Stimulated activated CD4-positive, alpha-beta T cell treated with anti-CD3 and anti-CD28 coated beads, Interleukin-15, amount 100 ng/mL, for 24 hours (primary cell): ENCODE measurements around the gene CPTP.

Source experiments
- DNase-seq: peaks from one replicate; pipeline ENCODE4 v3.0.0-alpha.2; 2020

The CPTP gene

DNA sequence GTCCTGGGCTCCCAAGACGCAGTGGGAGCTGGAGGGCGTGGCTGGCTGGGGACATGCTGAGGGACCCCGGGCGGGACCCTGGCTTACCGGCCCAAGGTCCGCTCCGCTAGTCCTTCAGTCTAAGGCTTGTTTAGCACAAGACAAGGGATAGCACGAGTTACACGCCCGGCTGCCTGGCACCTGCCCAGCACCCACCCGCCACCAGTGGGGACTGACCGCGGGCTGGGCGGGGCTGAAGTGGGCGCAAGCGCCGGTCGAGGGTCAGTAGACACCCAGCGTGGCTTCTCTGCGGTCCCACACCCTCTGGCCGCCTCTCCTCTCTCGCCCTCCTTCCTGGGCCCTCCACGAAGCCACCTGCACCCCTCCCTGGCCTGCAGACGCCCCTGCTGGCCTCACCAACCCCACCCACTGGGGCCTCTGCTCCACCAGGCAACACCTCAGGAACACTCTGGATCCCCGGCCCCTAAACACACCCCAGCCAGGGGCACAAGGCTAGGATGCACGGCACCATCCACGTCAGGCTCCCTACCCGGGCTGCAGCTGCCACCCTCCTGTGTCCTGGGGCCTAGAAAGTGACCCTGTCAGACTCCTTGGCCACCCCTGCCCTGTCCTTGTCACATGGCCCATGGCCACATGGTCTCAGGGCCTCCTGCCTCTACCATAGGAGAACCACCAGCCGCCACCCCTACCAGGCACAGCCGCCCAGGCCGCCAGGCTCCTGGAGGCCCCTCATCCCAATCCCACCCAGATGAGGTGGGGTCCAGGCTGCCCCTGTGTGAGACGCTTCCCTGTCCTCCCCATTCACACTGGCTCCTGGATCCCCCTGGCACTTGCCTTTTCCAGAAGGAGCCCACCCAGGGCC lies 12.6 kb downstream of the CPTP start:
- no peak for DNase-seq

DNA sequence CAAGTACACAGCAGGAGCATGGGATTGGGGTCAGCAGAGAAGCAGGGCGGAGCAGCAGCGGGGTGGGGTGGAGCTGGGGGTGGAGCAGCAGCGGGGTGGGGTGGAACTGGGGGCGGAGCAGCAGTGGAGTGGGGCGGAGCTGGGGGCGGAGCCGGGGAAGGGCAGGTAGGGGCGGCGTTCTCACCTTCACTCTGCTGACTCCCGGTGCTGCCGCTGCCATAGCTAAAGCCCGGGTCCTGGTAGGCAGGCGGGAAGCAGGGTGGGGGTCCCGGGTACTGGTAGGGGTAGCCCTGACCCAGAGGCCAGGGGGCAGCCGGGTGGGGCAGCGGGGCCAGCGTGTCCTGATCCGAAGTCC lies 13.2 kb downstream of the CPTP start:
- DNase-seq = peak; percentile 55

DNA sequence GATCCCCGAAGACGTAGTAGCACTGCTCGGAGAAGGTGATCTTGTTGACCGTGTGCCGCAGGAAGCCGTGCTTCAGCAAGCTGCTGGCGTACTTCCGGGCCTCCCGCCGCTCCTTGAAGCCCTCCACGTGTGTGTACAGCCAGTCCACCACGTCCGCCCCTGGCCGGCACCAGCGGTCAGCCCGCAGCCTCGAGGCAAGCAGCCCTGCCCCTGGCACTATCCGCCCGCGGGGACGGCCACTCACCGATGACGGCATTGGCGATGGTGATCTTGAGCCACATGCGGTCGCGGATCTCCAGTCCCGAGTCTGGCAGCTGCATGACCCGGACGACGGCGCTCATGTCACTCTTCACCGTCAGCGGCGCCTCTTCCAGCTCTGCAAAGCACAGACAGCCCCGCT lies 13.7 kb downstream of the CPTP start:
- no peak for DNase-seq

DNA sequence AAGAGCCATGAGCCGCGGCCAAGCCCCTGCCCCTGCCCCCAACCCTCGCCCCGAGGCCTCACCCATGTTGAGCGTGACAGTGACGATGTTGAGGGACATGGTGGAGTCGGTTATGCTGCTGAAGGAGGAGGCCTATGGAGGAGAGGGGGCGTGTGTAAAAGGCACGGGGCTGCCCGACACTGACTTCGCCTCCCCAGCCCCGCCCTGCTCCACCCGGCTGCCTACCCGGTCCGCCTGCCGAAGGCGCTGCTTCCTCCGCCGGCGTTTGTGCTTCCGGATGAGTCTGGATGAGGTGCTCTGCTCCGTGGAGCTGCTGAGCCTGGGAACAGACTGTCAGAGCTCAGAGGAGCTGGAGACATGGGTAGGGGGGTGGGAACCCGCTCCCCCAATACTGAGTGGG lies 15.6 kb downstream of the CPTP start:
- no peak for DNase-seq

DNA sequence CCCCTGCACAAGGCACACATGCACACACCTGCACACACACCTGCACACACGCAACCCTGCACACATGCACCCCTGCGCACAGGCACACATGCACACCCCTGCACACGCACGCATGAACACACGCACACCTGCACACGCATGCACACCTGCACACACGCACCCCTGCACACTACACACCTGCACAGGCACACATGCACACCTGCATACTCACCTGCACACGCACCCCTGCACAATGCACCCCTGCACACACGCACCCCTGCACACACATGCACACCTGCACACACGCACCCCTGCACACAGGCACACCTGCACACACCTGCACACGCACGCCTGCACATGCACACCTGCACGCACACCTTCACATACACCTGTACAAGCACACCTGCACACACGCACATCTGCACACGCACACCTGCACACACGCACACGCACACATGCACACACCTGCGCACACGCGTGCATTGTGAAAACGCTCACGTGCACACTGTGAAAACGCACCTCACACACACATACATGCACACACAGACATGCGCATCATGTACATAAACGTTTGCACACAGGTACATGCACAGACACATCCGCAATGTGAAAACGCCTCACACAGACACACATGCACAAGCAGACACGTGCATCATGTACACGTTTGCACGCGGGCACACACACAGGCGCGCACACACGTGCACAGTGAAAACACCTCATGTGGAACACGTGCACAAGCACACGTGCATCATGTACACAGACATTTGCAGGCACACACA lies 16.4 kb downstream of the CPTP start:
- DNase-seq = no peak

DNA sequence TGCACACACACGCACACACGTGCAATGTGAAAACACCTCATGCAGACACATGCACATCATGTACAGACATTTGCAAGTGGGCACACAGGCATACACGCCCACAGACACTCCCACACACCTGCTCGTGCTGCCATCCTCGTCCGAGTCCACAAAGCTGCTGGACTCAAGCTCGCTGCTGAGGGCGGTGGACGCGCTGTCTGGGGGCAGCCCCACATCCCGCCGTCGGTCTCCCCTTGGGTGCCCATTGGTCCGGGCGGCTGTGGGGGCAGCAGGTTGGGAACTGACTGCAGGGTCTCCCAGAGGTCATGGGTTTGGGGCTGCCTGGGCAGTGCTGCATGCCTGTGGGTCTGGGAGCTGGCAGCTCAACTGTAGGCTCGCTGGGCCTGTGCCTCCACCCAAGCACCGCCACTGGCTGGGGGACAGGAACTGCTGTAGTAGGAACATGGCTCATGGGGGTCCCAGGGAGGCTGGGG lies 17.0 kb downstream of the CPTP start:
- DNase-seq = no peak

DNA sequence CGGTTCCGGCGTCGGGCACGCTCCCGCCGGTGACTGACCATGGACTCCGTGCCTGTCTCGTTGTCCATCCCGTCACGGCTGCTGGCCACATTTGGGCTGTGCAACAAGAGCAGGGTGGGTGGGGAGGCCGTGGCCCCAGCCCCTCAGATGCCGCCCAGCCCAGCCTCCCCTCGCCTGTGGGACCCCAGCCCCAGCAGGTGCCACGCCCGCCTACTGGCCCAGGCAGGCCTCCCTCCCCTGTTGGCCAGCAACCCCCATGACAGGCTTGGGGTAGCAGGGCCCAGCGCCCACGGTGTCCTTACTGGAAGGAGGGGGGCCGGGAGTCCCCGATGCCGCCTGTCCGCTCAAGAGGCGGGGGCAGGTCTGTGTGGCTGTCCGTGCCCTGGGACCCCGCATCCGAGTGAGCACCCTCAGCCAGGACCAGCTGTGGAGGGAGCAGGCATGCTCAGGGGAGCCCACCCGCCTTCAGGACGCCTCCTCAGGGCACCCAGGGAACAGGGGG lies 17.5 kb downstream of the CPTP start:
- no peak for DNase-seq

DNA sequence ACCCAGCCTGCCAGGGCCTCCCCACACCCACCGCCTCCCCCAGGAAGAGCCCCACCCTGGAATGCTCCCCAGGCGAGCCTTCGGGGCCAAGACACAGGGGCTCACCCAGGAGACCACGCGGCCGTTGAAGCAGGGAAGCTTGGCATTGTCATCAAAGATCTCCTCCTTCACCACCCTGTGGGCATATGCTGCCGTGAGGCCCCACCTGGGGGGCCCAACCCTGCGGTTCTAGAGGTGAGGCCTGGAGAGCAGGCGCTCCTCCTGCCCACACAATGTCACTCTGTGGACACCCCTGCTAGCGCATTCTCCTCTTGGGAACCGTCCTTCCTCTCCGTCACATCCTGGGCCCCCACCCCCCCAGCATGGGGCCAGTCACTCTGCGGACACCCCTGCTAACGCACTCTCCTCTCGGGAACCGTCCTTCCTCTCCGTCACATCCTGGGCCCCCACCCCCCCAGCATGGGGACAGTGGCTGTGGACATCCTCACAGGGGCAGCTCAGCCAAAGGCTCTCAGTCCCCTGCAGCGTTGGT lies 18.0 kb downstream of the CPTP start:
- no peak for DNase-seq

DNA sequence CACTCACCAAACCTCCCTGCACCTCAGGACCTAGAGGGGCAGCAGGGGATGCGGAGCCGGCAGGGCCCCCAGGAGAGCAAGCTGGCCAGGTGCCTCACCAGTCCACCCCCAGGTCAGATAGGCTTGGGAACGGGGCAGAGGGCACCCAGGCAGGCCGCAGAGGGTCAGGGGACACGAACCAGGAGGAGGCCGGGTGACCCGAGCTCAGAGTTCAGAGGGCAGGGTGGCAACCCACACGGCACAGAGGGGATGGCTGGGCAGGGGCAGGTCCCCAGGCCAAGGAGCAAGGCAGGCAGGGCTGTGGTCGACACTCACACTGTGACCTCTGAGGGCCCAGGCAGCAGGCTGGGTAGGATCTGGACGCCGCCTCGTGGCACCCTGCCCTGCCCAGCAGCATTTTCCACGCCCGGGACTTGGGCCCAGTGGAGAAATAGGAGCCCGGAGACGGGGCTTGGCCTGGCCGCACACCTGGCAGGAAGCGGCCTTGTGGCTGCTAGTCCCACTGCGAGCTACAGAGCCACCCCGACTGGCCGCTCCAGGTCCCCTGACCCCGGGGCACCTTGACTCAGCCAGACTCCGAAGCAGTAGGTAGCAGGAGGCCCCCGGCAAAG lies 19.3 kb downstream of the CPTP start:
- DNase-seq = no peak

DNA sequence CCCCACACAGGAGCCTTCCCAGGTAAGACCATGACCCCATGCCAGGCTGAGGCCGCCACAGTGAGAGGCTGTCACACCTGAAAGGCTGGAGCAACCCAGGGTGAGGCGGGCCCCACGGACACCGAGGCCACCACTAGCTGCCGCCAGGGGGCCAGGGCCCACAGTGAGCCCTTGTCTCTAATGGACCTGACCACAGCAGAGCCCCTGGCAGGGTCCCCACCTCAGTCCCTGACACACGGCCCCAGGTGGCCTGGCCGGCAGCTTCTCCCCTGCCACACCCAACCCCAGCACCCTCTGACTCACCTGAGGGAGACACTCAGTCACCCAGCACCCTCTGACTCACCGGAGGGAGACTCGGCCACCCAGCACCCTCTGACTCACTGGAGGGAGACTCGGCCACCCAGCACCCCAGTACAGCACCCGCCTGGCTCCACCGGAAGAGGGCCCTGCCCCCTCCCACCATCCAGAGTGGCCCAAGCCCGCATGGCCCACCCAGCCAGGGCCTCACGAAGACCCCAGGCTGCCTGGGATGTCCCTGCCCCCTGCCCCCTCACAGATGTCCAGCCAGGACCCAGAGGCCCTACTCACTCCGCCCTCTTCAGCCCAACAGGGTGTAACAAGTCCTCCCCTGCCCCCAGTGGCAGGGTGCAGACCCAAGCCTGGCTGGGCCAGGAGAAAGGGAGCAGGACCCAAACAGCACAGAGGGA lies 20.2 kb downstream of the CPTP start:
- peak; percentile 77 for DNase-seq

DNA sequence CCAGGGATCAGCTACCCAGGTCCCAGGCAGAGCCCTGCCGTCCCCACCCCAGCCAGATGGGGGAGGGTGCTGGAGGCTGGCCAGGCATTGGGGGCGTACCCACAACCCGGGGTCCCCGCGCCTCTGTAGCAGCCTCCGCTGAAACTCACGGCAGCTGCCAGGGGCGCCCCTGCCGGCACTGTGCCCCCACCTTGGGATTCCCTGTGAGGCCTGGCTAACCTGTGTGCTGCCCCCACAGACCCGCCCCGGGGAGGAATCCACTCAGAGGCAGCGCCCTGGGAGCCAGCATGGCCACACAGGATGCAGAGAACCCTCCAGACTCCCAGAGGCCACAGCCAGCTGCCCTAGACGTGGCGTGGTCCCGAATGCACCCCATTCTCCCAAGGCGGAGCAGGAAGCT lies 20.8 kb downstream of the CPTP start:
- no peak for DNase-seq

DNA sequence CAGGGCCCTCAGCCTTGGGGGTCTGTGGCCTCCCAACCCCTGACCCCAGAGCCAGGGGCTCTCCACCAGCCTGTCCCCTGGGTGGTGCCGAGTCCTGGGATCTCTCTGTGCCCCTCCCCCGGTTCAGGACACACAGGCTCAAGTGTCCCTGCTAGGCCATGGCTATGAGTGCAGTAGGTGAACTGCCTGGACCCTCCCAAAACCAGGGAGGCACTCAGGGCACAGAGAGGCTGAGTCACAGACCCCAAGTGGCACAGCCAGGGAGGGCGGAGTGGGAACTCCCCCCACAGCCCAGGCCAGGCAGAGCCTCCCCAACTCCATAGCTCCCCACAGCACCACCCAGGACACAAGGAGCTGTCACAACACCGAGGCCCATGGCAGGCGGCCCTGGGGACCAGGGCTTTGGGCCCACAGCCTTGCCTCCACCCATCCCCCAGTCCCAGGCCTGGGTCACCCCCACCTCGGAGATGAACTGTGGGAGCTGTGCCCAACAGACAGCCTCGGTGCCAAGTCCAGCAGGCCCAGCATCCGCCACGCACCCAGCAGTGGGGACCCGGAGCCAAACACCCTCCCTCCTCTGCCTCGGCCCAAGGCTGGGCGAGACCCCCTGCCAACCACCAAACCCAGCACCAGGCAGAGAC lies 21.4 kb downstream of the CPTP start:
- no peak for DNase-seq

DNA sequence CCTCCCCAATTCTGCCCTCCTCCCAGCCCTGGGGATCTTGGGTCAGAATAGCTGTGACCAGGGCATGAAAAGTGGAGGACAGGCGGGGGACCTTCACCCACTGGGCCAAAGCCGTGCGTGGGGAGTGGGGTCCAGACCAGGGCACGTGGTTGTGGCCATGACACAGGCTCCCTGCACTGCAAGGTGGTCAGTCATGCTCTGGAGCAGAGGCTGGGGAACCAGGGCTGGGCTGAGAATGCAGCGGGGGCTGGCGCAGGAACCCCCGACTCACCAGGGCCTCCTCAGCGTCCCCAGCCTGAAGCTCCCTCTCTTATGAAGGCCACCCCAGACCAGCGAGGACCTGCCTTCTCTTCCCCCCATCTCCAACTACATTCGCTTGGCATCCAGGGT lies 21.9 kb downstream of the CPTP start:
- no peak for DNase-seq

DNA sequence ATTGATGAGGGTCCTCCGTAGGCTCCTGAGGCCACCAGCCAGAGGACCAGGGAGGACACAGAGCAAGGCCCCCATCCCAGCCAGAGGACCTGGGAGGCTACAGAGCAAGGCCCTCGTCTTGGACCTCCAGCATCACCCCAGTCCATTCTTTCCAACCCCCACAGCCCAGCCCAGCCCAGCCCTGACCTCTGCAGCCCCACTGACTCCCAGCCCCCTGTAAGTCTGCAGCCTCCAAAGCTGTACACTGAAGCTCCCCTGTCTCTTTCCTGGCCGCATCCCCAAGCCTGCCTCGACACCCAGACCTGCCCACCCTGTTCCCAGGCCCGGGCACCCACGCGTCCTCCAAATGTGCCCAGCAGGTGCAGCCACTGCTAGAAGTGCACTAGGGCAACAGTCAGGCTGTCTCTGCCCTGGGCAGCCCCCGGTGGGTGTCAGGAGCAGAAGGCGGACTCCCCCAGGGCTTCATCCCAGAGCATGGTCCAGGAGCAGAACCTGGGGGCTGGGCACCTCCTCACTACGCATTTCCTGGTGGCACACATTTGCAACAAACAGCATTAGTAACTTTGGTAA lies 22.5 kb downstream of the CPTP start:
- no peak for DNase-seq

DNA sequence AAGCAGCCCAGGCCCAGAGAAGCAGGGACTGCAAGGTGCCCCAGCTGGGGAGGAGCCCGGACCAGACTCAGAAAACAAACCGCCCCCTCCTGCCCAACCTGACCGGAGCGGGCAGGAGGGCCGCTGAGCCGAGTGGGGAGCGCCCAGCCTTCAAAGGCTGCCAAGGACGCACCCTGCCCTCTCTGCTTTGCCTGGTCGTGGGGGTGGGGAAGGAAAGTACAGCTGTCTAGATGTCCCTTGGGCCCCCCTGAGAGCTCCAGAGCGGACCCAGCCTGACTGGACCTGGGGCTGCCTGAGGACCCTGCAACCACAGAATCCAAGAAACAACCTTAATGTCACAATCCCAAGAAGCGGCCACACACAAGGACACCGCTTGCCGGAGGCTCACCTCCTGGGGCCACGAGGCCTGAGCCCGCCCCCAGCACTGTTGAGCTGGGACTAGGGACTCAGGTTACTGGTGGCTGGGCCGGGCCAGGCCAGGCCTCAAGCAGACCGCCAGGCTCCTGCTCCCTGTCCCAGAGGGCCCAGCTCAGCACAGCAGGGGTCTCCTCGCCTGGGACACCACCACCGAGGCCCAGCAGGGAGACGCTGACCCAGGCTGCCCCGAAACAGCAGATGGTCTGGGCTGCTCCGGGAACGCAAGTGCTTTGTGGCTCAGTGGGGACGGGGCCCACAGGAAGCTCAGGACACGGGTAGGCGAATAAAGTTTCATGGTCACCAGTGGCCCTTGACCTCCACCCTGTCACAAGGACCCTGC lies 23.2 kb downstream of the CPTP start:
- no peak for DNase-seq

DNA sequence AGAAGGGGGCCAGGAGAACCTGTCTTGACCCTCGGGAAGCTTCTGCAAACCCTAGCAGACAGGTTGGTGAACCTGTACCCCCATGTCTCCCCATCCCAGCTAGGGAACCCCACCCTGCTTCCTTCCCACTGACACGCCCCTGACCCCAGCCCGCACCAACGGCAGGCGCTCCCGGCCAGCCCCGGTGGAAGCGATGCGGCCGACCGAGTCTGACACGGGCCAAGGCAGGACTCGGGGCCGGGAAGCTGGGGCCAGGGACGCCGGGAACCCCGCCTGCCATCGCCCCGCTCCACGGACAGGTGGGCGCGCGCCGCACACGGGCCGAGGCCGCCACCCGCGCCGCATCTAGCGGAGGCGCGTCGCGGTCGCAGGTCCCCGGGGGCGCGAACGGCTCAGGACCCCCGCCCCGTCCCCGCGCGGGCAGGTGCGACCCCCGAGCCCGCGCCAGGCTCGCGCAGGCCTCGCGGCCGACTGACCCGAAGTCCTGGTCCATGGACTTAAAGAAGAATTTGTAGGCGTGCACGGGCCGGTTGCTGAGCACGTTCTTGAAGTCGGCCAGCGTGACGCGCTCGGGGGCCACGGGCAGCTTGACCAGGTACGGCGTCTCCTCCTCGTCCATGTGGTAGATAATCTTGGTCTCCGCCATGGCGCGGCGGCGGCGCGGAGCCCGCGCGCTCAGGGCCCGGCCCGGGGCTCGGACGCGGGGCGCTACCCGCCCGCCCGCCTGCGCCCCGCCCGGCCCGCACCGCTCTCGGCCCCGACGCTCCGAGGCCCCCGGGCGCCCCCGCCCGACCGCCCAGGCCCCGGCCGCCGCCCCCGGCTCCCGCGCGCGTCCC lies 24.0 kb downstream of the CPTP start:
- no peak for DNase-seq

DNA sequence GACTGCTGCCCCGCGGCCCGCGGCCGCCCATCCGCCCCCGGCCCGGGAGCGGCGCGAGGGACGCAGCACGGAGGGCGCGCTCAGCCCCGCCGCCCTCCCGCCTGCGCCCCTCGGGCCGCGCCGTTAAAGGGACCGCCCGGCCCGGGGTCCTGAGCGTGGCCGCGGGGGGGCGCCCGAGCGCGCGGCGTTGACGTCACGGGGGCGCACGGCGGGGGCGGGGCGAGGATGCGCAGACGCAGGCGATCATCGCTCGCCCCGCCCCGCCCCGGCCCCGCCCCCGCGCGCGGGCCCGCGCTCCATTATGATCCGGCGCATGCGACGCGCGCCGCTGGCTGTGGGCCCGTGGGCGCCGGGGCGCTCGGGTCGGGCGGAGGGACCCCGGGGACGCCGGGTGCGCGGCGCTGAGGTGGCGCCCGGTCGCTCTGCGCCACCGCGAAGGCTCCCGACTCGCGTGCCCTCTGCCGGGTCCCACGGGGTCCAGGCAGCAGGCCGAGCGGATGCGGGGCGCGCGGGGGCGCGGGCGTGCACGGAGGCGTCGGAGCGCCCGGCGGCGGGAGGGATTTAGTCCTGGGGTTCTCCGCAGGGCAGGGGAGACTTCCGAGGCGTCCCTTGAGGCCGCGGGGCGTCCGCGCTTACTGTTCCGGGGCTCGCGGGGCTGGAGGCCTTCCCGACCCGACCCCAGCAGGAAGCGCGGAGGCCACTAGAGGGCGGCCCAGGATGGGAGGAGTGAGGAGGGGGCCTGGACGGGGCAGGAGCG lies 24.8 kb downstream of the CPTP start, which contains the start of gene DVL1:
Gene DVL1, minus strand, starts transcription at position 163 of the 757 bp plus-strand sequence. CDS start 353 bp downstream, outside the sequence.
- DNase-seq = peak; percentile 74

DNA sequence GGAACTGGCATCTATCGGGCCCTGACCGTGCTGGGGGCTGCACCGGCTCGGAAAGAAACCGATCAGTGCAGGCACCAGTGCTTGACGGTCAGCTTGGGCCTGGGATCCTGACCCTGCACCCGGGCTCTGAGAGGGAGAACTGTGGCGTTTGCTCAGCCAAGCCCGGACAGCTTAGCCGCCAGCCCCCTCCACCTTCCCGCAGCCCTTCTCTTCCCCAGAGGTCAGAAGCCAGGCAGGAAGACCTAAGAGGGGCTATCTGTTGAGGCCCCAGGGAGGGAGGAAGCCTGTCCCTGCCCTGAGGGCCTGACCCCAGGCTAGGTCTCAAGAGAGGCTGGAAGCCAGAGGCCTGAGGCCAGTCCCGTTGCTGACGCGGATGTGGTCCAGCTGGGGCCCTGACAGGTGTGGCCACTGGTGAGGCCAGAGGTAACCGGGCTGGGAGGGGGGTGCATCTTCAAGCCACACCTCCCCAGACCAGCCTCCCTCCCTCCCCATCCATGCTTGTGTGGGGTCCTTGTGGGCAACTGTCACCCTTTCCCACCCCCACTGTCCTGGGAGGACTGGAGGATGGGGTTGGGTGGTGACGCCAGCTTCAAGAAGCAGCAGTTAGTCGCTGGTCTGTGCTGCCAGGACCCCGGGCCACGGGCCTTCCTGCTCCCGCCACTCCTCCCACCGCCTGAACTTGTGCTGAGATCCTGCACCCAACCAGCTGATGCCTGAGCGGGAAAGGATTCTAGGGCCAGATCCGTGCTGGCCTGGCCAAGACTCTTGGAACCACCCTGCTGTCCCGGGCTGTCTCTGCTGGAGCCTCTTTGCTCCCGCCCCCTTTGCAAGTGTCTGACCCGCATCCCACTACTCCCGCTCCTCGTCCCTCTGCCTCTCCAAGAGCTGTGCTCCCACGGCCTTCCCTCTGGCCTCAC lies 27.2 kb downstream of the CPTP start:
- no peak for DNase-seq
